LNCAP (cell line): ENCODE results near the gene ARID4B.

ENCODE experiments used
- CTCF ChIP-seq: fragments of 450-650 bp; IDR thresholded peaks from 2 replicates; pipeline ENCODE4 v1.5.1; 2017; ENCODE audit warnings: mild to moderate bottlenecking

The ARID4B gene

DNA sequence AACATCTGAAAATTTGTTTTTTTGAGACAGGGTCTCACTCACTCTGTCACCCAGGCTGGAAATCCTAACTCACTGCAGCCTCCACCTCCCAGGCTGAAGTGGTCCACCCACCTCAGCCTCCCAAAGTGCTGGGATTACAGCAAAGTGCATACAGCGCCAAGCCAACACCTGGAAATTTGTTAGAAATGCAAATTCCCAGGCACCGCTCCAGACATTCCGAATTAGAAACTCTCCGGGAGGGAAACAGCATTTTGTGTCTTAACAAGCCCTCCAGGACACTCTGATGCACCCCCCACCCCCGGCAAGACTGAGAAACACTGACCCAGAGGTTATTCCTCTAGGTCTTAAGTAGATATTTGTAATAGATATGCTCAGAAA is 49.1 kb downstream of the ARID4B start:
- TF ChIP-seq CTCF = no peak

GRCh38 chr1:235278233-235278914 is 49.6 kb downstream of the ARID4B start:
- no peak for TF ChIP-seq CTCF

DNA sequence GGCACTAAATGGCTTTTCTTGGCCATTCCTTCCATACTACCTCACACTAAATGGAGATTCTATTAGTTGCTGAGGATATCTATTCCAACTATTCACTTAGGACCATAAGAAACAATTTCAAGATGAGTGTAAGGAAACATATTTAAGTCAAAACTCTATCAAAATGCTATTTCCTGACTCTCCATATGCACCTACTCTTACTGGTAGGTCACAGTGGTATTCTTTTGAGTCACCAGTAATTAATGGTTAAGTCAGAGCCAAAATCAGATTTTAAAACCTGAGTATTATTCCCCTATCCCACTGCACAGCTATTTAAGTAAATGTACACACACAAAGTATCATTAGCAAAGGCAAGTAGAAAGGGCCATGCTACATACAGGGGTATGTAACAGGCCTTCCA is 50.3 kb downstream of the ARID4B start:
- no peak for TF ChIP-seq CTCF

DNA sequence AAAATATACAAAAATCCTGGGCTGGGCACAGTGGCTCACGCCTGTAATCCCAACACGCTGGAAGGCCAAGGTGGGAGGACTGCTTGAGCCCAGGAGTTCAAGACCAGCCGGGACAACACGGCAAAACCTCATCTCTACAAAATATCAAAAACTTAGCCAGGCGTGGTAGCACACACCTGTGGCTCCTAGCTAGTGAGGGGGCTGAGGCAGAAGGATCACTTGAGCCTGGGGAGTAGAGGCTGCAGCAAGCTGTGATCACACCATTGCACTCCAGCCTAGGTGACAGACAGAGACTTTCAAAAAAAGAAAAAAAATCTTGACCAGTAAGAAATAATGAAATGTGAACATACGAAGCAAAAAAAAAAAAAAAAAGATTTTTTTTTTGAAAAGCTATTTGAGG is 52.1 kb downstream of the ARID4B start:
- TF ChIP-seq CTCF = no peak

DNA sequence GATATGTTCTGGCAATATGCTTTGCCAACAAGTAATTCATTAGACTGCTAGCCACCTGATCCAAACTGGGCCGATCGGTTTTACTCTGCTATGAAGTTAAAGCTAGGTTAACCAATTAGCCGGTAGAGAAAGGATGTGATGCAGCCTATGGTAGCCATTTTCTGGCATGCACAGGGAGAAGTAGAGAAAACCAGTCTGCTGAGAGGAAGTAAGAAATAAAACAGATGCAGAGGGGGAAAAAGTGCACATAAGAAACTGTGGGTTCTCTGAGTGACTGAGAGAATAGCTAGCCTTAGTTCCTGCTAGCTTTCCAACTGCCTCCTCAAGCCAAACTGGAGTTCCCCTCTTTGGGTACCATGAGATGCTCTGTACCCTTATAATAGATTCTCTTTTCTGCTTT is 52.8 kb downstream of the ARID4B start:
- TF ChIP-seq CTCF = no peak

- TF ChIP-seq CTCF = no peak
Measured at GRCh38 chr1:235272851-235273250, 55.1 kb downstream of the ARID4B start.

DNA sequence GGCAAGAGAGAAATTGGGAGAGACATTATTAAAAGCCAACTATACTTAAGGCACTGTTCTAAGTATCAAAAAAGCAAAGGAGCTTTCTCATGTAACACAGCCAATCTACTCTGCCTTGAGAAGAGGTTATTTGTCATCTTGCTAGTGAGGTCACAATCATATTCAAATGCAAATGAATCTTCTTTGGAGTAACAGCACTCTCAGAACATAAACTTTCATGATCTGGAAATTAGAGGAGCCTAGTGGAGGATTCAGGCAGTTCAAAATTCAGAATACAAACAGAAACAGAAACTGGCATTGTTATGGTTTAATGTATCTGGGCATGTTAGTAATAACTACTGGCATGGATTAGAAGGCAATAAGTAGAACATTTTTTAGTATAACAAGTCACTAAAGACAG is 57.4 kb downstream of the ARID4B start:
- TF ChIP-seq CTCF = no peak
